ENCODE results near the gene SCUBE3. TPM values are rescaled to one million over a fixed set of nuclear protein-coding genes. Genes with fewer than 3 reads are reported as not detected.

The SCUBE3 gene
- total and polyA plus RNA-seq, 2 of the 4 experiments (the other 2 are of a cell fraction) = 19.9 to 45.5 TPM

- H4K5ac ChIP-seq (ENCODE audit: low read depth, low read length) = no peak overlapping the region
- H3K23ac ChIP-seq (ENCODE audit: low read depth, low read length) = 0 out of 2 replicates have a peak overlapping the region, but pooled peaks have one; percentile 18
- H2BK20ac ChIP-seq (ENCODE audit: low read depth, low read length) = peak overlapping the region; percentile 65
- no peak overlapping the region for H3K27ac ChIP-seq (ENCODE audit: insufficient read depth, low read length)
- intact Hi-C loops (cut with micrococcal nuclease) (no loop called here), dilution Hi-C loops (cut with HindIII; ENCODE audit: low sequenced_read_pairs, unreplicated experiment) (no loop called here), in situ Hi-C loops (cut with MboI; ENCODE audit: low sequenced_read_pairs) (no loop called here)
- H3K36me3 ChIP-seq (ENCODE audit: control insufficient read depth, insufficient read depth, low read length) = no peaks in the 10 kb centered on the region
- no peak overlapping the region for H3K56ac ChIP-seq (ENCODE audit: extremely low read depth, insufficient read depth, low read length)
- H3K9me3 ChIP-seq (ENCODE audit: control insufficient read depth, insufficient read depth, low read length) = no peaks in the 10 kb centered on the region
- H2BK5ac ChIP-seq (ENCODE audit: low read depth, low read length, poor library complexity, severe bottlenecking) = no peak overlapping the region
- no peaks in the 10 kb centered on the region for H4K20me1 ChIP-seq (ENCODE audit: insufficient read depth, low read length)
- no CpG with 5 or more reads among the region's 7 CpGs for whole genome bisulfite sequencing, 2 experiments (ENCODE audit: extremely low coverage in 2 of 2, insufficient read length in 1 of 2)
- no TSS peak for BruUV-seq (replicated peaks)
- ChIA-PET CTCF (interaction anchor here (0.6 to 0.9 kb wide), 2 partner anchors 22 to 32 kb away, joined by 3 read pairs; no protein-coding TSS in a partner anchor), POLR2A (ENCODE audit: unreplicated experiment) (no interaction called here)
- H3K4ac ChIP-seq (ENCODE audit: low read depth, low read length) = peak overlapping the region; percentile 43
- H2BK15ac ChIP-seq (ENCODE audit: low read depth, low read length) = peak overlapping the region; percentile 66; the same call in 2 of the 3 replicates
- DNase-seq (no peak), ATAC-seq (ENCODE audit: low read depth) (no peak)
- no peak overlapping the region for H3K18ac ChIP-seq (ENCODE audit: low read depth, low read length)
- H4K8ac ChIP-seq (ENCODE audit: low read depth in 2 of 2, low read length in 2 of 2) = peak overlapping the region in 1 of 2 experiments; percentile 30; a peak in 1 of 4 replicates
- H2AK5ac ChIP-seq (ENCODE audit: low read depth, low read length) = peak overlapping the region; percentile 75
- H3K9me1 ChIP-seq (ENCODE audit: insufficient read depth, low read length) = peaks cover 34% of the 10 kb centered on the region
- peaks cover 0 to 3% of the 10 kb centered on the region in 2 experiments; a peak in 1 of 4 replicates for H3K79me1 ChIP-seq (ENCODE audit: low read depth in 1 of 2, low read length in 2 of 2)
- peak overlapping the region; percentile 69 for H2AFZ ChIP-seq (replicated peaks; ENCODE audit: low read length, poor library complexity)
- H3K4me1 ChIP-seq (ENCODE audit: control insufficient read depth, insufficient read depth, low read length) = peaks cover 17% of the 10 kb centered on the region
- no peak overlapping the region for H2AK9ac ChIP-seq (replicated peaks; ENCODE audit: low read depth, low read length, poor library complexity)
- no peak overlapping the region for H3K9ac ChIP-seq (ENCODE audit: low read depth, low read length)
- peak overlapping the region; percentile 49 for H3K14ac ChIP-seq (replicated peaks; ENCODE audit: low read depth, low read length)
- H3K4me3 ChIP-seq (ENCODE audit: insufficient read depth, low read depth, low read length) = no peak overlapping the region
- no peak overlapping the region for H3K4me2 ChIP-seq (ENCODE audit: low read depth, low read length)
- no peaks in the 10 kb centered on the region for H3K27me3 ChIP-seq (ENCODE audit: control insufficient read depth, insufficient read depth, low read length)
- no peak overlapping the region; the same call in 1 of the 2 replicates for H4K91ac ChIP-seq (ENCODE audit: insufficient read depth, low read depth, low read length)
- H2BK120ac ChIP-seq (ENCODE audit: low read depth, low read length) = peak overlapping the region; percentile 38; the same call in 1 of the 2 replicates
- TF ChIP-seq BHLHE40 (IDR thresholded peaks at IDR 0.05; ENCODE audit: low read depth, low read length) (peak; percentile 48; the same call in 1 of the 2 replicates), MAZ (IDR thresholded peaks at IDR 0.05; ENCODE audit: borderline replicate concordance, low read depth, low read length) (no peak), CTCF (conservative IDR thresholded peaks at IDR 0.05; ENCODE audit: low read depth, low read length) (no peak)
Observed at GRCh38 chr6:35173427-35174087, 40.2 kb upstream of the SCUBE3 start.

All from IMR-90 (cell line).